ENCODE data around the gene RIMBP2. TPM values are rescaled to one million over a fixed set of nuclear protein-coding genes. Genes with fewer than 3 reads are reported as not detected.

Gene RIMBP2
- total and polyA plus RNA-seq, 2 donors: 1.3 to 2.7 TPM

GRCh38 chr12:130468186-130468585, 247.9 kb downstream of the RIMBP2 start:
- Histone ChIP-seq H3K4me1 (ENCODE audit: insufficient read depth) (no peaks in the 10 kb centered on the region), H3K36me3 (ENCODE audit: insufficient read depth) (peaks cover 2% of the 10 kb centered on the region), H3K27ac (ENCODE audit: low read depth) (no peak overlapping the region), H3K4me3 (ENCODE audit: low read depth, low read length) (no peak overlapping the region)
- 92% methylated on average over 9 of the region's 9 CpGs for WGBS
- no peak for DNase-seq (ENCODE audit: extremely low spot score)

GRCh38 chr12:130465626-130466025, 250.5 kb downstream of the RIMBP2 start:
- no peak overlapping the region for H3K4me3 ChIP-seq (ENCODE audit: low read depth, low read length)
- H3K27ac ChIP-seq (ENCODE audit: low read depth): no peak overlapping the region
- no peaks in the 10 kb centered on the region for H3K4me1 ChIP-seq (ENCODE audit: insufficient read depth)
- DNase-seq (ENCODE audit: extremely low spot score): no peak
- H3K36me3 ChIP-seq (ENCODE audit: insufficient read depth): peaks cover 2% of the 10 kb centered on the region
- 63% methylated on average over 10 of the region's 10 CpGs for WGBS

GRCh38 chr12:130465046-130465445, 251.1 kb downstream of the RIMBP2 start:
- DNase-seq (ENCODE audit: extremely low spot score): no peak
- 89% methylated on average over 15 of the region's 15 CpGs for WGBS
- no peak overlapping the region for H3K4me3 ChIP-seq (ENCODE audit: low read depth, low read length)
- peaks cover 2% of the 10 kb centered on the region for H3K36me3 ChIP-seq (ENCODE audit: insufficient read depth)
- H3K4me1 ChIP-seq (ENCODE audit: insufficient read depth): no peaks in the 10 kb centered on the region
- H3K27ac ChIP-seq (ENCODE audit: low read depth): no peak overlapping the region

DNA sequence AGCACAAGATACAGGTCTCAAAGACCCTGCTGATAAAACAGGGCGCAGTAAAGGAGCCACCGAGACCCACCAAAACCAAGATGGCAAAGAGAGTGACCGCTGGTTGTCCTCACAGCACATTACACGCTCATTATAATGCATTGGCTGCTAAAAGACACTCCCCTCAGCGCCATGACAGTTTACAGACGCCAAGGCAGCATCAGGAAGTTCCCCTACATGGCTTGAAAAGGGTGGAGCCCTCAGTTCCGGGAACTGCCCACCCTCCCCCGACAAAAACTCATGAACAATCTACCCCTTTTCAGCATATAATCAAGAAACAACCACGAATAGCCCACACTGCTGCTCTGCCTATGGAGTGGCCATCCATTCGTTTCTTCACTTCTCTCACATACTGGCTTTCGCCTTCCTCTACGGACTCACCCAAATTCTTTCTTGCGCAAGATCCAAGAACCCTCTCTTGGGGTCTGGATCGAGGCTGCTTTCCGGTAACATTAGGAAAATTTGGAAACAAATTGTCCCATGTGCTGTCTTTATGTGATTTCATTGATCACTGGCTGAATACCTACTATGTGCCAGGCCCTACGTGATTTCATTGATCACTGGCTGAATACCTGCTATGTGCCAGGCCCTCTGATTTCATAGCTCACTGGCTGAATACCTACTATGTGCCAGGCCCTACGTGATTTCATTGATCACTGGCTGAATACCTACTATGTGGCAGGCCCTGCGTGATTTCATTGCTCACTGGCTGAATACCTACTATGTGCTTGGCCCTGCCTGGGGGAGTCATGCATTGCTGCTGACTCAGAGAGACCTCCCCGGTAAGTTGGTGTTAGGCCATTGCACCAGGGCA, 252.1 kb downstream of the RIMBP2 start:
- 65% methylated on average over 19 of the region's 19 CpGs for WGBS
- H3K4me3 ChIP-seq (ENCODE audit: low read depth, low read length): no peak overlapping the region
- no peak for DNase-seq (ENCODE audit: extremely low spot score)
- H3K4me1 ChIP-seq (ENCODE audit: insufficient read depth): no peaks in the 10 kb centered on the region
- no peak overlapping the region for H3K27ac ChIP-seq (ENCODE audit: low read depth)
- peaks cover 2% of the 10 kb centered on the region for H3K36me3 ChIP-seq (ENCODE audit: insufficient read depth)

GRCh38 chr12:130463275-130463658, 252.8 kb downstream of the RIMBP2 start:
- no peaks in the 10 kb centered on the region for H3K36me3 ChIP-seq (ENCODE audit: insufficient read depth)
- WGBS: 56% methylated on average over 9 of the region's 9 CpGs
- no peak overlapping the region for H3K4me3 ChIP-seq (ENCODE audit: low read depth, low read length)
- no peak overlapping the region for H3K27ac ChIP-seq (ENCODE audit: low read depth)
- H3K4me1 ChIP-seq (ENCODE audit: insufficient read depth): no peaks in the 10 kb centered on the region
- no peak for DNase-seq (ENCODE audit: extremely low spot score)

DNA sequence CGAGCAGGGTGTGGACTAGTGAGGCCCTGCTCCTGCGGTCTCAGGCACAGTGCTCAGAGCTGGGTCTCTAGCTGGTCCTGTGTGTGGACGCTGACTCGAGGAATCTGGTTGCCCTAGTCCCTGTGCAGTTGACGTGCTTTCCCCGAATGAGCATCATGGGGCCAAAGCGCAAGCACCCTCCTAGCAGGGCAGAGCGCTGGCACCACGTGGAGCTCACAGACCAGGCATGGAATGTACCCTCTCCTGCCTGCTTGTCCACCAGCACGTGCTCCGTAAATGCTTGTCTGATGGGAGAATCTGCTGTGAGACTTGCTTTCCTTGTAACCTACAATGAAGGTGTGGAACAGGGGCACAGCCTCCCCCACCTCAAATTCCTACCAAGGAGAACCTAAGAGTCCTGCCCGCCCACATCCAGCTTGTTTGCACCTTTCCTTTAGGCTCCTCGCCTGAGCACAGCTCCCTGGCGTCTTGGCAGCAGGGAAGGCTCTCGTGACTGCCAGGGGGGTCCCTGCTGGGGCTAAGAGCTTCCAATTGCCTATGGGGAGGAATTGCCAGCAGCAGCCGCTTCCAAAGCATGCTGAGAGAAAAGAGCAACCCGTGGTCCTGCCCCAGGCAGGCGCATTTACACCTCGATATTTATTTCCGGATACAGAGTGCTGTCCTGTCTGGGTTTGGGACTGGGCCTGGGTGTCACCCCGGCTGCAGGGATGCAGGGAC, 253.4 kb downstream of the RIMBP2 start:
- WGBS: 74% methylated on average over 21 of the region's 21 CpGs
- H3K4me3 ChIP-seq (ENCODE audit: low read depth, low read length): no peak overlapping the region
- H3K4me1 ChIP-seq (ENCODE audit: insufficient read depth): no peaks in the 10 kb centered on the region
- H3K36me3 ChIP-seq (ENCODE audit: insufficient read depth): no peaks in the 10 kb centered on the region
- no peak overlapping the region for H3K27ac ChIP-seq (ENCODE audit: low read depth)
- no peak for DNase-seq (ENCODE audit: extremely low spot score)

DNA sequence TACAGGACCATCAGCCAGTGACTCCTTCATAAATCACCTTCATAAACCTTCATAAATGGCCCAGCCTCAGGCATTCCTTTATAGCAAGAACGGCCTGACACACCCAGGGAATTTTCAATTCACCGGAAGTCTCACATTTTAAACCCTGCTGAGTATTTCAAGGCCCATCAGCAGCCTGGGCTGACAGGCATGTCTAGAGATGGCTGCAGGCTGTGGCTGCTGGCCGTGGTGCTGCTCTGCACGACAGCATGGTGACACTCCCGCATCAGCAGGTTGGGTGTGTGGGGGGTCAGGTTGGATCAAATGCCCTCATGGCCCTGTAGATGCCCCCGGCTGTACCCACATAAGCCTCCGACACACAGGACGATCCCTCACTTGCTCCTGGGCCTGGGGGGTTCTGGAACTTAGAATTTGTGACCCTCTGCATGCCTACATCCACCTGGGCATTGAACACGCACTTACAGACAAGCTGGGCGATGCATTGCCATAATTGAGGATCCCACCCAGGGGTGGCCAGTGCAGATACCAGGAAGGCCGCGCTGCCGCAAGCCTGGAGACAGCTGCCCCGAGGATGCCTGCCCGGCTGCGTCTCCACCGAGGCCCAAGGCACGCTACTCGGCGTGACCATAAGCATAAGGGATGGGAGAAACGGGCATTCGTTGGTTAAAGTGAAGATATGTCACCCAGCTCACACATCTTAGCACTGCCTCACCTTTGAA, 254.1 kb downstream of the RIMBP2 start:
- Histone ChIP-seq H3K4me3 (ENCODE audit: low read depth, low read length) (no peak overlapping the region), H3K4me1 (ENCODE audit: insufficient read depth) (no peaks in the 10 kb centered on the region), H3K36me3 (ENCODE audit: insufficient read depth) (no peaks in the 10 kb centered on the region), H3K27ac (ENCODE audit: low read depth) (no peak overlapping the region)
- no peak for DNase-seq (ENCODE audit: extremely low spot score)
- 82% methylated on average over 22 of the region's 22 CpGs for WGBS

DNA sequence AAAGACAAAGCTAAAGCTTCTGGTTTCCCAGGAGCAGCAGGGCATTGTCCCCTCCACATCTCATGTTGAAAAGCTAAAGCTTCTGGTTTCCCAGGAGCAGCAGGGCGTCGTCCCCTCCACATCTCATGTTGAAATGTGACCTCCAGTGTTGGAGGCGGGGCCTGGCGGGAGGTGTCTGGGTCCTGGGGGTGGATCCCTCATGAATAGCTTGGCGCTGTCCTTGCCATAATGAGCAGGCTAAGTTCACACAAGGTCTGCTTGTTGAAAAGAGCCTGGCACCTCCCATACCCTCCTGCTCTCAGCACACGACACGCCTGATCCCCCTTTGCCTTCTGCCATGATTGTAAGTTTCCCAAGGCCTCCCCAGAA, 254.7 kb downstream of the RIMBP2 start:
- 66% methylated on average over 7 of the region's 7 CpGs for WGBS
- Histone ChIP-seq H3K27ac (ENCODE audit: low read depth) (no peak overlapping the region), H3K4me3 (ENCODE audit: low read depth, low read length) (no peak overlapping the region), H3K36me3 (ENCODE audit: insufficient read depth) (no peaks in the 10 kb centered on the region), H3K4me1 (ENCODE audit: insufficient read depth) (no peaks in the 10 kb centered on the region)
- DNase-seq (ENCODE audit: extremely low spot score): no peak

DNA sequence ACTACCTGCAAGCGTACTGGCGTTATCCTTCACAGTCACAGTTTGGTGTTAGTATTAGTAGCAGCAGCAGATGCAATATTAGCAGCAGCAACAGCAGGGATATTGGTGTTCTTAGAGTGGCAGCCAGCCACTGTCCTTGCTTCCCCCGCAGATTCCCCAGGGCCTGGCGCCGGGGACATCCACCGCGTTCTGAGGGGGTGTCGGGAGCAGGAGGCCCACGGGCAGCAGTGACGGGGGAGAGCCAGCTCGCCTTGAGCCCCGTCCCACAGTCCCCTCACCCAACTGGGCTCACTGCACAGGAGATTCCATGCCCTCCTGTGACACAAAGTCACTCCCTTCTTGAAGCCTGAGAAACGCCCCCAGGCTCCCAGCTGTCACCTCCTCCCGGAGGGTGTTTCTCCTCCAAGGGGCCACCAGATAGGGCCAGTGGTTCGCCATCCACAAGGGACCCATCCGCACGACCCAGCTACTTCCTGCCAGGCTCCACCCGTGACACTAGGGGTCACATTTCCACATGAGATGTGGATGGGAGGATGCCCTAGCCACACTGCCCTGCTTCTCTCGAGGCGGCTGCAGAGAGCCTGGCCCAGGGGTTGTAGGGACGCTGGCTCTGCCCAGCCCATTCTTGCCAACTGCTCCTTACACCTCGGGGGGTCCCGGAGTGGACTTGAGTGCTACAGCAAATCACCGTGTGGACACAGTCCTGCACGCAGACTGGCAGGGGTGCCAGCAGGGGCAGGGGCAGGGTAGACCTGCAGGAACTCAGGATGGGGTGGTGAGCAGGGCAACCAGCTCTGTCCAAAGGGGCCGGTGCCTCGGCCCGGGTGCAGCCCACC, 255.3 kb downstream of the RIMBP2 start:
- DNase-seq (ENCODE audit: extremely low spot score): no peak
- Histone ChIP-seq H3K4me3 (ENCODE audit: low read depth, low read length) (no peak overlapping the region), H3K4me1 (ENCODE audit: insufficient read depth) (no peaks in the 10 kb centered on the region), H3K36me3 (ENCODE audit: insufficient read depth) (no peaks in the 10 kb centered on the region), H3K27ac (ENCODE audit: low read depth) (no peak overlapping the region)
- 79% methylated on average over 28 of the region's 28 CpGs for WGBS

DNA sequence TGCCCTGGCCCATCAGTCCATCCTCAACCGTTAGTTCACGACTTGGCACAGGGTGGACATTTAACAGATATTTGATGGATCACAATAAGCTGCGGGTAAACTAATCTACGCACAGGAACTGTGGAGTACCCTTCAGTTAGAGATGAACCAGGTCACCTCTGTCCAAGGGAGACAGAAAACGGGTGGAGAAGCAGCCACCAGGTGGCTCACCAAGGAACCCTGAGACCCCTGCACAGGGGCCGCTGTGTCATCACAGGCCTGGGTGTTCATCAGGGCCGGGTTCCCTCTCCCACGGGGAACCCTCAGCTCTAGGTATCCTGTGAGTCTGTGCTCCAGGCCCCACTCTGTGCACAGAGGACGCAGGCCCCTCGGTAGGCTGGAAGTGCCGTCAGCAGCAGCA, 256.2 kb downstream of the RIMBP2 start:
- 77% methylated on average over 11 of the region's 11 CpGs for WGBS
- H3K36me3 ChIP-seq (ENCODE audit: insufficient read depth): no peaks in the 10 kb centered on the region

DNA sequence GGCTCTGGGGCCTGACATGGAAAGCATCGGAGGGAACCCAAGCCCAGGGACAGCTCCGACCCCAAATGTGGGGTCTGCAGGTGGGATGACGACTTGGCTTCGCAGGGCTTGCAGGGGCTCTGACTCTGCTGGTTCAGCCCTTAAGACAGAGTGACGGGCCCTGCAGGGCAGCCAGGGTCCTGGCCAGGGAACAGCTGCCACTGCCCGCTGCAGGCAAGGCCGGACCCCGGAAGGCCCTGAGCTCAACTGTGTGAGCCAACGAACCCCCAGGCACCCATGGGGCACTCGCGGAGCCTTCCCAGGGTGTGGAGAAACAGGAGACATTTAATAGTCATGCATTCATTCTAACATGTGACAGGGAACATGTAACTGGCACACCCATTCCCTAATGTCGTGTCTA, 257.8 kb downstream of the RIMBP2 start:
- DNase-seq (ENCODE audit: extremely low spot score): no peak
- no peak overlapping the region for H3K4me3 ChIP-seq (ENCODE audit: low read depth, low read length)
- 82% methylated on average over 12 of the region's 12 CpGs for WGBS
- no peaks in the 10 kb centered on the region for H3K36me3 ChIP-seq (ENCODE audit: insufficient read depth)
- H3K4me1 ChIP-seq (ENCODE audit: insufficient read depth): no peaks in the 10 kb centered on the region
- no peak overlapping the region for H3K27ac ChIP-seq (ENCODE audit: low read depth)

More for the DNA sequence above, 256.2 kb downstream of the RIMBP2 start:
- Histone ChIP-seq H3K27ac (ENCODE audit: low read depth) (no peak overlapping the region), H3K4me1 (ENCODE audit: insufficient read depth) (no peaks in the 10 kb centered on the region), H3K4me3 (ENCODE audit: low read depth, low read length) (no peak overlapping the region)
- no peak for DNase-seq (ENCODE audit: extremely low spot score)

DNA sequence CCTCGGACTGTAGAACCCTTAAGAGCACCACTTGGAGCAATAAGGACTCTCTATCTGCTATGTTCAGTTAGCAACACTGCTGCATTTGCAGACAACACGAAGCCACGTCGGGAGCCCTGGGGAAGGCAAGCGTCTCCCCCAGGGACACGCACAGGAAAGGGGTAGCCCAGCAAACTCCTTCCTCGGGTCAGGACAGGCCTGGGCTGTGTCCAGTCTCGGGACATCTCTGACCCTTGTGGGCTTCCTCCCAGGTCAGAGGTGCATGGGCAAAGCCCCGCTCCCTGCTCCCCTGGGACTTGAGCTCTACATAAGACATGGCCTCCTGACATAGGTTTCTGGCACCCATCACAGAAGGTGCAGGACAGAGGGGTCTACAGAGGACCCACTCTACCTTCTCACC, 258.9 kb downstream of the RIMBP2 start:
- no peaks in the 10 kb centered on the region for H3K36me3 ChIP-seq (ENCODE audit: insufficient read depth)
- no peak for DNase-seq (ENCODE audit: extremely low spot score)
- WGBS: 80% methylated on average over 9 of the region's 9 CpGs

More for the DNA sequence above, 258.9 kb downstream of the RIMBP2 start:
- Histone ChIP-seq H3K4me3 (ENCODE audit: low read depth, low read length) (no peak overlapping the region), H3K4me1 (ENCODE audit: insufficient read depth) (no peaks in the 10 kb centered on the region), H3K27ac (ENCODE audit: low read depth) (no peak overlapping the region)

Measured in urinary bladder (tissue), 4 donors.